ENCODE results near the gene LIMA1. TPM values are rescaled to one million over a fixed set of nuclear protein-coding genes. Genes with fewer than 3 reads are reported as not detected.

The LIMA1 gene
- total and polyA plus RNA-seq, 9 of the 15 experiments (the other 6 are each of a cell fraction or from before 2014, with no cell fraction given): 20.2 to 37.8 (median 27.3) TPM

- in situ Hi-C loops (cut with MboI): loop anchor here (5.0 kb wide), 2 partner anchors 133 to 238 kb away; no protein-coding TSS in a partner anchor
- TF ChIP-seq MAFK (IDR thresholded peaks at IDR 0.05; ENCODE audit: low read length) (no peak), MYC (IDR thresholded peaks at IDR 0.05; ENCODE audit: low read depth, low read length) (no peak), MYC (CRISPR knock-in tag; IDR thresholded peaks at IDR 0.05; ENCODE audit: borderline replicate concordance, low read depth) (no peak), ZNF695 (CRISPR knock-in tag; IDR thresholded peaks at IDR 0.05) (no peak), NCOR1 (IDR thresholded peaks at IDR 0.05) (peak; percentile 74), CXXC5 (CRISPR knock-in tag; IDR thresholded peaks at IDR 0.05) (no peak), SIX5 (IDR thresholded peaks at IDR 0.05; ENCODE audit: borderline replicate concordance in 1 of 2, insufficient read depth in 1 of 2, low read depth in 1 of 2, low read length in 2 of 2) (no peak), ETV1 (tag; conservative IDR thresholded peaks at IDR 0.05; ENCODE audit: low read depth) (no peak), KAT2B (IDR thresholded peaks at IDR 0.05; ENCODE audit: low read depth, low read length) (no peak), ZNF592 (IDR thresholded peaks at IDR 0.05) (no peak), ZNF57 (CRISPR knock-in tag; IDR thresholded peaks at IDR 0.05) (no peak), MNT (conservative IDR thresholded peaks at IDR 0.05) (no peak), PRDM10 (IDR thresholded peaks at IDR 0.05; ENCODE audit: partially characterized antibody) (peak; percentile 5)
These were observed 26.6 kb upstream of the LIMA1 start for GRCh38 chr12:50309950-50310349.

More at GRCh38 chr12:50309950-50310349, 26.6 kb upstream of the LIMA1 start:
- BruUV-seq (replicated peaks): no TSS peak
- Histone ChIP-seq H4K20me1 (replicated peaks; ENCODE audit: control insufficient read depth, insufficient read depth, low read length) (no peaks in the 10 kb centered on the region), H3K4me3 (no peak overlapping the region), H3K4me2 (ENCODE audit: insufficient read depth, low read length) (no peak overlapping the region; the same call in 1 of the 2 replicates), H3K36me3 (ENCODE audit: control insufficient read depth, insufficient read depth, low read length) (no peaks in the 10 kb centered on the region), H3K9me1 (ENCODE audit: control insufficient read depth, insufficient read depth, low read length) (no peaks in the 10 kb centered on the region), H3K27me3 (ENCODE audit: control insufficient read depth in 2 of 2, insufficient read depth in 2 of 2, low read length in 2 of 2) (no peaks in the 10 kb centered on the region), H2AFZ (ENCODE audit: low read depth, low read length) (no peak overlapping the region), H3K9ac (ENCODE audit: insufficient read depth in 1 of 2, low read depth in 2 of 2, low read length in 2 of 2) (no peak overlapping the region), H3K27ac (ENCODE audit: extremely low read depth, low read depth, low read length) (no peak overlapping the region), H3K9me3 (replicated peaks; ENCODE audit: control insufficient read depth, insufficient read depth, low read depth, low read length) (no peaks in the 10 kb centered on the region), H3K79me2 (ENCODE audit: control insufficient read depth, insufficient read depth, low read length) (no peaks in the 10 kb centered on the region), H3K4me1 (replicated peaks in 1 of 2; ENCODE audit: control insufficient read depth in 2 of 2, insufficient read depth in 2 of 2, low read length in 2 of 2) (peaks cover 7 to 13% of the 10 kb centered on the region in 2 experiments; a peak in 3 of 5 replicates)
- intact Hi-C loops (cut with micrococcal nuclease): loop anchor here (5.0 kb wide), 1 partner anchor 48 kb away; no protein-coding TSS in a partner anchor
- POLR2A ChIA-PET: no interaction called here
- DNase-seq (ENCODE audit: extremely low read depth in 1 of 4, low spot score in 3 of 4) (peak in 2 of 4 experiments; percentile 38 to 56), ATAC-seq (peak; percentile 71), FAIRE-seq (peak; percentile 60)
- CTCF ChIA-PET (ENCODE audit: low intra/inter-chr PET ratio): no interaction called here
- 0% methylated on average over 2 of the region's 2 CpGs for WGBS (ENCODE audit: insufficient coverage, low coverage, missing lambda C conversion rate)
